GM12892 (cell line): Measurements from ENCODE around the gene RAB10.

Source experiments
- POLR2A ChIP-seq: IDR thresholded peaks from 2 replicates; pipeline ENCODE4 v1.6.1; 2011; ENCODE audit warnings: low read depth, low read length, control low read depth
- POLR2AphosphoS5 ChIP-seq: IDR thresholded peaks from 2 replicates; pipeline ENCODE4 v1.6.1; 2011; ENCODE audit warnings: low read depth, low read length, control low read depth
- TAF1 ChIP-seq: IDR thresholded peaks from 2 replicates; pipeline ENCODE4 v1.6.1; 2011; ENCODE audit warnings: low read depth, mild to moderate bottlenecking, control low read depth, low read length, borderline replicate concordance

DNA sequence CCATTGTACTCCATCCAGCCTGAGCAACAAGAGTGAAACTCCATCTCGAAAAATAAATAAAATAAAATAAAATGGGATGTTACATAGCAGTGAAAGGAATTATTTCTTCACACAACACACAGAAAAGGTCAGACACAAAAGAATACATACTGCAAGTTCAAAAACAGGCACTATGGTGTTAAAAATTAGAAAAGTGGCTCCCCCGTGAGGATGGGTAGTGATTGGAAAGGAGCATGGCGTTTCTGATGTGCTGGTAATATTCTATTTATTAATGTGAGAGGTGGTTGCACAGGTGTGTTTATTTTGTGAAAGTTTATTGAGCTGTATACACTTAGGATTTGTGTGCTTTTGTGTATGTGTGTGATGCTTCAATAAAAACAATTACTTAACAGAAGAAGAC, 22.9 kb upstream of the RAB10 start:
- TF ChIP-seq POLR2AphosphoS5 (no peak), POLR2A (no peak), TAF1 (no peak)
